ENCODE data around the gene UBE2L5.

DNA sequence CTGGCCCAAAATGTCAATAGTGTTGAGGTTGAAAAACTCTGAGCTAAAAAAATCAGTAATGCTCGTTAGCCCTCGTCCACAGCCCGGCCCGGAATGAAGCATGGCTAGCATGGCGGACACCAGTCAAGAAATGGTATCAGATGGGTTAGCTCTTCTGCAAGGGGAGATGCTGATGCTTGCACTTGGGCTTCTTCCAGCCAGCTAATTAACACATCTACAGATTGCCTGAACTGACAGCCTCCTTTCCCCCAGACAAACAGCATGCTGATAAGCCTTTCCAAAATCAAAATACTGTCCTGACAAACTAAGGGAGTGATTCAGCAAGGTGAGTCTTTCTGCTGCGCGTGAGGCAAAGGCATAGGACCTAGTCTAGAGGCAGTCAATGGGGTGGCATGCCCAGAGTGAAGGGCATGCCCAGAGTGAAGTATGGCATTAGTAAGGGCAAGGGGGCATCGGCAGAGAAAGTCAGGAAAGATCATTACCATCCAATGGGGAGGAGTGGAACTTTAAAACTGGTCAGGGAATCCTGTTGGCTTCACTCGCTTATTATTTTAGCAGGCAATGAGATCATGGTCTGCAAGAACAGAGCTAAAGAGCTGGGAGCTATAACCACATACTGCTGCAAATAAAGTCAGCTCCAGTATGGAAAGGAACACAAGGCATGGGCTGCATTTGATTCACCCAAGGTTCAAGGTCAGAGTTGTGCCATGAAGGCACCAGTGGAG, 30.2 kb upstream of the UBE2L5 start:
- TF ChIP-seq, protein P1, sequence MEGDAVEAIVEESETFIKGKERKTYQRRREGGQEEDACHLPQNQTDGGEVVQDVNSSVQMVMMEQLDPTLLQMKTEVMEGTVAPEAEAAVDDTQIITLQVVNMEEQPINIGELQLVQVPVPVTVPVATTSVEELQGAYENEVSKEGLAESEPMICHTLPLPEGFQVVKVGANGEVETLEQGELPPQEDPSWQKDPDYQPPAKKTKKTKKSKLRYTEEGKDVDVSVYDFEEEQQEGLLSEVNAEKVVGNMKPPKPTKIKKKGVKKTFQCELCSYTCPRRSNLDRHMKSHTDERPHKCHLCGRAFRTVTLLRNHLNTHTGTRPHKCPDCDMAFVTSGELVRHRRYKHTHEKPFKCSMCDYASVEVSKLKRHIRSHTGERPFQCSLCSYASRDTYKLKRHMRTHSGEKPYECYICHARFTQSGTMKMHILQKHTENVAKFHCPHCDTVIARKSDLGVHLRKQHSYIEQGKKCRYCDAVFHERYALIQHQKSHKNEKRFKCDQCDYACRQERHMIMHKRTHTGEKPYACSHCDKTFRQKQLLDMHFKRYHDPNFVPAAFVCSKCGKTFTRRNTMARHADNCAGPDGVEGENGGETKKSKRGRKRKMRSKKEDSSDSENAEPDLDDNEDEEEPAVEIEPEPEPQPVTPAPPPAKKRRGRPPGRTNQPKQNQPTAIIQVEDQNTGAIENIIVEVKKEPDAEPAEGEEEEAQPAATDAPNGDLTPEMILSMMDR (IDR thresholded peaks at IDR 0.05; ENCODE audit: low read length), result no peak
- TF ChIP-seq EZH2 (IDR thresholded peaks at IDR 0.05; ENCODE audit: borderline replicate concordance, low read length), result no peak

Measured in OCI-LY1 (cell line).